ENCODE data around the gene TRHDE. TPM values are rescaled to one million over a fixed set of nuclear protein-coding genes. Genes with fewer than 3 reads are reported as not detected.

Gene TRHDE
- total RNA-seq = 20.2 and 22.0 TPM in 2 replicates

GRCh38 chr12:72272091-72272661 is at the start of gene TRHDE:
TSS of gene TRHDE (plus strand) at chr12:72272370. CDS start at chr12:72272644, 274 bp downstream.

Measured in myometrial cell (primary cell).